K562 (cell line): ENCODE results near the gene NRARP. TPM values are rescaled to one million over a fixed set of nuclear protein-coding genes. Genes with fewer than 3 reads are reported as not detected.

ENCODE experiments used
- CTBP1 ChIP-seq: fragments of 450-650 bp; IDR thresholded peaks from 2 replicates; pipeline ENCODE4 v1.6.1; 2016; ENCODE audit warnings: borderline replicate concordance
- CUX1 ChIP-seq: fragments of 200-800 bp; sonication (Bioruptor generic); IDR thresholded peaks from 2 replicates; pipeline ENCODE4 v1.6.1; 2016; ENCODE audit warnings: missing genetic modification characterization, missing compliant biosample characterization
- DNMT1 ChIP-seq: fragments of 450-650 bp; IDR thresholded peaks from 2 replicates; pipeline ENCODE4 v1.6.1; 2016; ENCODE audit warnings: antibody characterized with exemption, mild to moderate bottlenecking
- EP300 ChIP-seq: IDR thresholded peaks from 2 replicates; pipeline ENCODE4 v1.6.1; 2012; ENCODE audit warnings: low read length, improper control_type of control experiment
- HDAC8 ChIP-seq: fragments of 450-650 bp; IDR thresholded peaks from 2 replicates; pipeline ENCODE4 v1.6.1; 2016; ENCODE audit warnings: mild to moderate bottlenecking, missing genetic modification characterization, moderate library complexity, missing compliant biosample characterization
- IRF2 ChIP-seq: sonication (generic); formaldehyde crosslinking; IDR thresholded peaks from 2 replicates; pipeline ENCODE4 v1.8.1; 2022; ENCODE audit warnings: mild to moderate bottlenecking, missing genetic modification reagents
- KDM5B ChIP-seq: fragments of 200-600 bp; sonication (generic); IDR thresholded peaks from 2 replicates; pipeline ENCODE4 v1.6.1; 2012; ENCODE audit warnings: low read depth, mild to moderate bottlenecking, moderate library complexity, low read length, control low read depth, inconsistent platforms; ENCODE audit not compliant: insufficient replicate concordance
- RCOR1 ChIP-seq, 2 experiments: IDR thresholded peaks; 2 replicates each; pipeline ENCODE4 v1.6.1; 2012; ENCODE audit warnings: low read depth in 2 of 2, low read length in 2 of 2, borderline replicate concordance in 1 of 2, improper control_type of control experiment in 1 of 2
- STAT5A ChIP-seq: IDR thresholded peaks from 2 replicates; pipeline ENCODE4 v1.6.1; 2012; ENCODE audit warnings: low read length, inconsistent platforms, borderline replicate concordance
- THRA ChIP-seq: fragments of 450-650 bp; IDR thresholded peaks from 2 replicates; pipeline ENCODE4 v1.6.1; 2017; ENCODE audit warnings: mild to moderate bottlenecking, moderate library complexity
- TOE1 ChIP-seq, 2 experiments: fragments of 450-650 bp in 1 of 2; sonication (generic) in 1 of 2; formaldehyde crosslinking in 1 of 2; IDR thresholded peaks; 2 replicates each; pipeline versions ENCODE4 v1.7.1 to v1.8.0; 2016 to 2022; ENCODE audit warnings: borderline replicate concordance in 2 of 2, mild to moderate bottlenecking in 2 of 2, antibody characterized with exemption in 1 of 2, inconsistent platforms in 1 of 2, low read depth in 1 of 2, missing genetic modification reagents in 1 of 2, moderate library complexity in 1 of 2
- YY1 ChIP-seq, 3 experiments: IDR thresholded peaks; 2 replicates each; pipeline ENCODE4 v1.6.1; 2011; ENCODE audit warnings: low read length in 2 of 3, mild to moderate bottlenecking in 2 of 3, moderate library complexity in 2 of 3, borderline replicate concordance in 1 of 3, control low read depth in 1 of 3, low read depth in 1 of 3; ENCODE audit not compliant: insufficient read depth in 3 of 3, insufficient replicate concordance in 2 of 3, control insufficient read depth in 1 of 3, insufficient read length in 1 of 3; ENCODE audit errors: extremely low read depth in 1 of 3
- ZNF143 ChIP-seq: sonication (generic); formaldehyde crosslinking; IDR thresholded peaks from 2 replicates; pipeline ENCODE4 v1.9.0; 2022; ENCODE audit warnings: mild to moderate bottlenecking, missing genetic modification reagents
- polyA plus RNA-seq, 8 experiments: library from polyadenylated mRNA; depleted of rRNA in 4 of 8; stranded (reverse) in 5 of 8; unstranded in 3 of 8; fragments of >200 nt; fragmentation: Nextera tagmentation in 2 of 8; fragmentation: Illumina TruSeq in 1 of 8; extraction: Ambion mirVana in 2 of 8; extraction: Trizol in 1 of 8; gene quantifications; 2 replicates each; pipeline versions ENCODE4 v1.2.1 to v1.2.3, GENCODE V29; 2011 to 2014; ENCODE audit warnings: inconsistent platforms in 1 of 8, missing spikeins in 1 of 8
- total RNA-seq, 7 experiments: library from RNA; depleted of rRNA in 6 of 7; stranded (reverse); fragments of >200 nt in 6 of 7; fragmentation: Illumina TruSeq in 2 of 7; extraction: Trizol in 2 of 7; gene quantifications; 2 replicates each; pipeline versions ENCODE4 v1.2.1 to v1.2.3, GENCODE V29; 2011 to 2021; ENCODE audit warnings: low replicate concordance in 1 of 7
- TF ChIP-seq, protein P1 (sequence below), 2 experiments: fragments of 150-350 bp in 1 of 2; IDR thresholded peaks; 2 replicates each; pipeline ENCODE4 v1.6.1; 2012 to 2016; ENCODE audit warnings: low read depth in 2 of 2, low read length in 2 of 2, mild to moderate bottlenecking in 1 of 2, moderate library complexity in 1 of 2

The NRARP gene
- total and polyA plus RNA-seq, 9 of the 15 experiments (the other 6 are each of a cell fraction or from before 2014, with no cell fraction given), result 2.0 to 24.5 (median 7.2) TPM; not detected in 2

DNA sequence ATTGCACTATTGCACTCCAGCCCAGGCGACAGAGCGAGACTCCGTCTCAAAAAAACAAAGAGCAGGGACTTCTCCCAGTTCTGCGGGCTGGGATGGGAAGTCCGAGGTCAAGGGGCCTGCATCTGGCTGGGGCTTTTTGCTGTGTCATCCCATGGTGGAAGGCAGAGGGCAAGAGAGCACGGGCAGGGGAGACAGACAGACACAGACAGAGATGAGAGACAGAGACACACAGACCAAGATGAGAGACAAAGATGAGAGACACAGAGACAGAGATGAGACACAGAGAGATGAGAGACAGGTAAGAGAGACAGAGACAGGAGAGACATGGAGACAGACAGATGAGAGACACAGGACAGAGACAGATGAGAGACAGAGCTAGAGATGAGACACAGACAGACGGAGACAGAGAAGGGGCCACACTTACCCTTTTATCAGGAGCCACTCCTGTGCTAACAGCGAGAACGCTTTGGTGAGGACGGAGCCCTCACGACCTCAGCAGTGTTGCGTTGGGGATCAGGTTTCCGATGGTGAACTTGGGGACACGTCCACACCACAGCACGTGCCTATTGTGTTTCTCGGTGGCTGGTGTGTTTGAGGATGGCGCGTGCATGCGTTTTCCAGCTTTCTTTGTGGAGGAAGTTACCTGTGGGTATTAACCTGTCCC is 33.4 kb downstream of the NRARP start (continued):
- TF ChIP-seq, protein P1, sequence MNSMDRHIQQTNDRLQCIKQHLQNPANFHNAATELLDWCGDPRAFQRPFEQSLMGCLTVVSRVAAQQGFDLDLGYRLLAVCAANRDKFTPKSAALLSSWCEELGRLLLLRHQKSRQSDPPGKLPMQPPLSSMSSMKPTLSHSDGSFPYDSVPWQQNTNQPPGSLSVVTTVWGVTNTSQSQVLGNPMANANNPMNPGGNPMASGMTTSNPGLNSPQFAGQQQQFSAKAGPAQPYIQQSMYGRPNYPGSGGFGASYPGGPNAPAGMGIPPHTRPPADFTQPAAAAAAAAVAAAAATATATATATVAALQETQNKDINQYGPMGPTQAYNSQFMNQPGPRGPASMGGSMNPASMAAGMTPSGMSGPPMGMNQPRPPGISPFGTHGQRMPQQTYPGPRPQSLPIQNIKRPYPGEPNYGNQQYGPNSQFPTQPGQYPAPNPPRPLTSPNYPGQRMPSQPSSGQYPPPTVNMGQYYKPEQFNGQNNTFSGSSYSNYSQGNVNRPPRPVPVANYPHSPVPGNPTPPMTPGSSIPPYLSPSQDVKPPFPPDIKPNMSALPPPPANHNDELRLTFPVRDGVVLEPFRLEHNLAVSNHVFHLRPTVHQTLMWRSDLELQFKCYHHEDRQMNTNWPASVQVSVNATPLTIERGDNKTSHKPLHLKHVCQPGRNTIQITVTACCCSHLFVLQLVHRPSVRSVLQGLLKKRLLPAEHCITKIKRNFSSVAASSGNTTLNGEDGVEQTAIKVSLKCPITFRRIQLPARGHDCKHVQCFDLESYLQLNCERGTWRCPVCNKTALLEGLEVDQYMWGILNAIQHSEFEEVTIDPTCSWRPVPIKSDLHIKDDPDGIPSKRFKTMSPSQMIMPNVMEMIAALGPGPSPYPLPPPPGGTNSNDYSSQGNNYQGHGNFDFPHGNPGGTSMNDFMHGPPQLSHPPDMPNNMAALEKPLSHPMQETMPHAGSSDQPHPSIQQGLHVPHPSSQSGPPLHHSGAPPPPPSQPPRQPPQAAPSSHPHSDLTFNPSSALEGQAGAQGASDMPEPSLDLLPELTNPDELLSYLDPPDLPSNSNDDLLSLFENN (IDR thresholded peaks at IDR 0.05; ENCODE audit: low read depth in 2 of 2, low read length in 2 of 2), result no peak
- TF ChIP-seq DNMT1, result no peak
- no peak for TF ChIP-seq YY1 (IDR thresholded peaks at IDR 0.05; ENCODE audit: borderline replicate concordance in 1 of 3, control insufficient read depth in 1 of 3, extremely low read depth in 1 of 3, insufficient read depth in 3 of 3, insufficient read length in 1 of 3, insufficient replicate concordance in 2 of 3, low read depth in 1 of 3, low read length in 2 of 3)
- TF ChIP-seq TOE1 (IDR thresholded peaks at IDR 0.05; ENCODE audit: borderline replicate concordance), result peak; percentile 65; the same call in 1 of the 2 replicates
- TF ChIP-seq TOE1 (CRISPR knock-in tag; IDR thresholded peaks at IDR 0.05; ENCODE audit: borderline replicate concordance, low read depth), result no peak
- TF ChIP-seq CTBP1, result peak; percentile 70; the same call in 1 of the 2 replicates
- TF ChIP-seq KDM5B, result no peak
- no peak for TF ChIP-seq THRA
- no peak for TF ChIP-seq RCOR1 (IDR thresholded peaks at IDR 0.05; ENCODE audit: borderline replicate concordance in 1 of 2, low read depth in 2 of 2, low read length in 2 of 2)
- no peak for TF ChIP-seq STAT5A
- no peak for TF ChIP-seq HDAC8 (tag)
- TF ChIP-seq CUX1 (CRISPR knock-in tag), result no peak
- TF ChIP-seq IRF2 (CRISPR knock-in tag), result no peak
- 0 out of 2 replicates have a peak, but pooled peaks have one; percentile 9 for TF ChIP-seq ZNF143 (CRISPR knock-in tag)
- TF ChIP-seq EP300, result peak; percentile 43; the same call in 1 of the 2 replicates
